Measurements from ENCODE around the gene ARHGEF17.

Gene ARHGEF17

GRCh38 chr11:73379189-73379880 lies 71.3 kb downstream of the ARHGEF17 start:
- Histone ChIP-seq H3F3A (ENCODE audit: insufficient read depth, low read length) (no peaks in the 10 kb centered on the region), H3K79me2 (ENCODE audit: low read length) (peaks cover 79% of the 10 kb centered on the region), H3K9ac (ENCODE audit: low read length) (no peak overlapping the region), H3K9me2 (replicated peaks; ENCODE audit: insufficient read depth, low read length) (no peaks in the 10 kb centered on the region), H3K36me3 (replicated peaks; ENCODE audit: insufficient read depth, low read length) (no peaks in the 10 kb centered on the region), H3K27ac (ENCODE audit: low read length) (no peak overlapping the region), H2AFZ (ENCODE audit: low read length) (no peak overlapping the region), H3K27me3 (replicated peaks; ENCODE audit: insufficient read depth, low read length) (no peaks in the 10 kb centered on the region), H3K4me3 (ENCODE audit: low read length) (no peak overlapping the region), H3K4me1 (ENCODE audit: low read length) (peaks cover 41% of the 10 kb centered on the region), H3K4me2 (ENCODE audit: low read depth, low read length) (no peak overlapping the region), H4K20me1 (ENCODE audit: insufficient read depth, low read length) (peaks cover 6% of the 10 kb centered on the region; the same call in 1 of the 2 replicates), H3K9me3 (replicated peaks; ENCODE audit: insufficient read depth, low read length) (no peaks in the 10 kb centered on the region)
- DNase-seq = no peak
- TF ChIP-seq EZH2 (optimal IDR thresholded peaks at IDR 0.05; ENCODE audit: low read depth, low read length) (no peak), EZH2phosphoT487 (IDR thresholded peaks at IDR 0.05; ENCODE audit: low read length) (no peak)
- TF ChIP-seq, protein P1, sequence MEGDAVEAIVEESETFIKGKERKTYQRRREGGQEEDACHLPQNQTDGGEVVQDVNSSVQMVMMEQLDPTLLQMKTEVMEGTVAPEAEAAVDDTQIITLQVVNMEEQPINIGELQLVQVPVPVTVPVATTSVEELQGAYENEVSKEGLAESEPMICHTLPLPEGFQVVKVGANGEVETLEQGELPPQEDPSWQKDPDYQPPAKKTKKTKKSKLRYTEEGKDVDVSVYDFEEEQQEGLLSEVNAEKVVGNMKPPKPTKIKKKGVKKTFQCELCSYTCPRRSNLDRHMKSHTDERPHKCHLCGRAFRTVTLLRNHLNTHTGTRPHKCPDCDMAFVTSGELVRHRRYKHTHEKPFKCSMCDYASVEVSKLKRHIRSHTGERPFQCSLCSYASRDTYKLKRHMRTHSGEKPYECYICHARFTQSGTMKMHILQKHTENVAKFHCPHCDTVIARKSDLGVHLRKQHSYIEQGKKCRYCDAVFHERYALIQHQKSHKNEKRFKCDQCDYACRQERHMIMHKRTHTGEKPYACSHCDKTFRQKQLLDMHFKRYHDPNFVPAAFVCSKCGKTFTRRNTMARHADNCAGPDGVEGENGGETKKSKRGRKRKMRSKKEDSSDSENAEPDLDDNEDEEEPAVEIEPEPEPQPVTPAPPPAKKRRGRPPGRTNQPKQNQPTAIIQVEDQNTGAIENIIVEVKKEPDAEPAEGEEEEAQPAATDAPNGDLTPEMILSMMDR (IDR thresholded peaks at IDR 0.05; ENCODE audit: low read length) = no peak

- Histone ChIP-seq H4K20me1 (ENCODE audit: insufficient read depth, low read length) (peaks cover 6% of the 10 kb centered on the region; the same call in 1 of the 2 replicates), H3K36me3 (replicated peaks; ENCODE audit: insufficient read depth, low read length) (no peaks in the 10 kb centered on the region), H3K9me3 (replicated peaks; ENCODE audit: insufficient read depth, low read length) (no peaks in the 10 kb centered on the region), H3K27me3 (replicated peaks; ENCODE audit: insufficient read depth, low read length) (no peaks in the 10 kb centered on the region), H3K27ac (ENCODE audit: low read length) (no peak overlapping the region), H3F3A (ENCODE audit: insufficient read depth, low read length) (no peaks in the 10 kb centered on the region), H3K9ac (ENCODE audit: low read length) (no peak overlapping the region), H3K9me2 (replicated peaks; ENCODE audit: insufficient read depth, low read length) (no peaks in the 10 kb centered on the region), H3K79me2 (ENCODE audit: low read length) (peaks cover 89% of the 10 kb centered on the region), H3K4me2 (ENCODE audit: low read depth, low read length) (no peak overlapping the region), H3K4me3 (ENCODE audit: low read length) (no peak overlapping the region), H3K4me1 (ENCODE audit: low read length) (peaks cover 41% of the 10 kb centered on the region), H2AFZ (ENCODE audit: low read length) (no peak overlapping the region)
- no peak for TF ChIP-seq EZH2 (optimal IDR thresholded peaks at IDR 0.05; ENCODE audit: low read depth, low read length)
- TF ChIP-seq, protein P1 (IDR thresholded peaks at IDR 0.05; ENCODE audit: low read length) = no peak
- no peak for TF ChIP-seq EZH2phosphoT487 (IDR thresholded peaks at IDR 0.05; ENCODE audit: low read length)
- no peak for DNase-seq
These were observed 72.3 kb downstream of the ARHGEF17 start for GRCh38 chr11:73380331-73380730.

GRCh38 chr11:73380897-73381410 lies 72.9 kb downstream of the ARHGEF17 start:
- Histone ChIP-seq H3K4me1 (ENCODE audit: low read length) (peaks cover 35% of the 10 kb centered on the region), H3K4me2 (ENCODE audit: low read depth, low read length) (no peak overlapping the region), H4K20me1 (ENCODE audit: insufficient read depth, low read length) (peaks cover 6% of the 10 kb centered on the region; the same call in 1 of the 2 replicates), H3K9ac (ENCODE audit: low read length) (no peak overlapping the region), H3F3A (ENCODE audit: insufficient read depth, low read length) (no peaks in the 10 kb centered on the region), H3K27me3 (replicated peaks; ENCODE audit: insufficient read depth, low read length) (no peaks in the 10 kb centered on the region), H3K36me3 (replicated peaks; ENCODE audit: insufficient read depth, low read length) (no peaks in the 10 kb centered on the region), H3K9me2 (replicated peaks; ENCODE audit: insufficient read depth, low read length) (no peaks in the 10 kb centered on the region), H3K4me3 (ENCODE audit: low read length) (no peak overlapping the region), H3K9me3 (replicated peaks; ENCODE audit: insufficient read depth, low read length) (no peaks in the 10 kb centered on the region), H3K27ac (ENCODE audit: low read length) (no peak overlapping the region), H2AFZ (ENCODE audit: low read length) (no peak overlapping the region), H3K79me2 (ENCODE audit: low read length) (peaks cover 95% of the 10 kb centered on the region)
- TF ChIP-seq EZH2 (optimal IDR thresholded peaks at IDR 0.05; ENCODE audit: low read depth, low read length) = no peak
- no peak for TF ChIP-seq EZH2phosphoT487 (IDR thresholded peaks at IDR 0.05; ENCODE audit: low read length)
- TF ChIP-seq, protein P1 (IDR thresholded peaks at IDR 0.05; ENCODE audit: low read length) = no peak
- no peak for DNase-seq

All from MM.1S (cell line).